ENCODE measurements around the gene CXorf66.
A peak's percentile ranks its signal among the peaks of the same experiment; 100 is the strongest.
"Not testable (repeated sequence)": the region's sequence is repeated elsewhere in the genome, so short reads cannot be mapped to it uniquely, and the experiment has no call there.

- TF ChIP-seq MAX (IDR thresholded peaks at IDR 0.05); CTCF (IDR thresholded peaks at IDR 0.05; ENCODE audit: low read depth, low read length, missing input control); EGR1 (IDR thresholded peaks at IDR 0.05; ENCODE audit: low read depth in 2 of 2); TAF1 (conservative IDR thresholded peaks at IDR 0.05); RAD21 (IDR thresholded peaks at IDR 0.05); ATF3 (IDR thresholded peaks at IDR 0.05); REST (IDR thresholded peaks at IDR 0.05); RXRA (IDR thresholded peaks at IDR 0.05); SP1 (IDR thresholded peaks at IDR 0.05); HNF4G (IDR thresholded peaks at IDR 0.05); JUND (IDR thresholded peaks at IDR 0.05); FOXA1 (IDR thresholded peaks at IDR 0.05); NR2F2 (IDR thresholded peaks at IDR 0.05): not testable (repeated sequence)
- peak; percentile 42 for TF ChIP-seq YY1 (IDR thresholded peaks at IDR 0.05)
These were observed 838 bp upstream of the CXorf66 start for GRCh38 chrX:139966159-139966558.

Measured in liver (tissue), 3 donors.